HCT116 (cell line): ENCODE measurements around the gene PIGN. TPM values are rescaled to one million over a fixed set of nuclear protein-coding genes. Genes with fewer than 3 reads are reported as not detected.

Experiments used
- ATAC-seq: fragments of 200-7000 bp; cut with Tn5 transposase; 2 replicates; pipeline ENCODE4 v1.9.1; 2020; ENCODE audit warnings: mild to moderate bottlenecking, moderate library complexity
- BruUV-seq: library from RNA; stranded (reverse); fragments of 400-500 nt; replicated peaks from 2 replicates; lab custom pipeline; 2021; lab: Mats Ljungman, UMichigan
- CTCF ChIA-PET: fragments of 300-600 bp; sonication (Branson Sonifier 250); formaldehyde crosslinking; loops from one replicate; lab custom pipeline; 2021; ENCODE audit warnings: antibody characterized with exemption; lab: Charles Lee
- POLR2A ChIA-PET: fragments of 300-600, 350-600 bp; sonication (Branson Sonifier 250); formaldehyde crosslinking; loops from one replicate; lab custom pipeline; 2021; ENCODE audit warnings: antibody characterized with exemption; lab: Charles Lee
- RAD21 ChIA-PET, 2 experiments: fragments of 300-600 bp; sonication (Branson Sonifier 250); formaldehyde crosslinking; loops; one replicate each; lab custom pipeline; 2023; ENCODE audit warnings: low total read pairs in 2 of 2; ENCODE audit not compliant: uncharacterized antibody in 2 of 2, unreplicated experiment in 2 of 2, low non-redundant PET in 1 of 2; lab: Charles Lee
- DNase-seq: peaks from one replicate; pipeline ENCODE4 v3.0.0-alpha.2; 2010; ENCODE audit warnings: low read depth, low spot score
- H2AFZ ChIP-seq: fragments of 200-600 bp; shearing (Covaris generic), sonication (generic); 2 replicates; pipeline ENCODE4 v1.6.1; 2017; ENCODE audit warnings: low read depth, mixed run types, mixed read lengths, antibody characterized with exemption, low read length; ENCODE audit not compliant: poor library complexity, severe bottlenecking
- H3K27ac ChIP-seq: 2 replicates; pipeline ENCODE4 v1.5.1; 2012; ENCODE audit warnings: low read depth, low read length
- H3K27me3 ChIP-seq: fragments of 200-600 bp; sonication (generic); 2 replicates; pipeline ENCODE4 v1.6.1; 2016; ENCODE audit warnings: mixed run types, low read length, mixed read lengths; ENCODE audit not compliant: insufficient read depth
- H3K36me3 ChIP-seq, 2 experiments: fragments of 200-500 bp in 1 of 2; fragments of 200-600 bp in 1 of 2; sonication (Bioruptor generic) in 1 of 2; sonication (generic) in 1 of 2; 2 replicates each; pipeline versions ENCODE4 v1.5.1 to v1.6.1; 2014 to 2016; ENCODE audit warnings: low read length in 2 of 2, inconsistent platforms in 1 of 2, mixed read lengths in 1 of 2, mixed run types in 1 of 2; ENCODE audit not compliant: insufficient read depth in 2 of 2, control insufficient read depth in 1 of 2
- H3K4me1 ChIP-seq, 2 experiments: fragments of 200-600 bp in 1 of 2; sonication (generic) in 1 of 2; 2 replicates each; pipeline versions ENCODE4 v1.5.1 to v1.6.1; 2012 to 2017; ENCODE audit warnings: low read length in 2 of 2, inconsistent platforms in 1 of 2, mild to moderate bottlenecking in 1 of 2, mixed read lengths in 1 of 2, mixed run types in 1 of 2, moderate library complexity in 1 of 2; ENCODE audit not compliant: insufficient read depth in 2 of 2, control insufficient read depth in 1 of 2
- H3K4me2 ChIP-seq: fragments of 200-600 bp; sonication (generic); 2 replicates; pipeline ENCODE4 v1.6.1; 2017; ENCODE audit warnings: mixed run types, low read length, mixed read lengths
- H3K4me3 ChIP-seq, 2 experiments: fragments of 200-600 bp in 1 of 2; sonication (generic) in 1 of 2; replicated peaks in 1 of 2; 2 replicates each; pipeline ENCODE4 v1.5.1; 2011 to 2016; ENCODE audit warnings: low read length in 2 of 2, control low read depth in 1 of 2, low read depth in 1 of 2, mild to moderate bottlenecking in 1 of 2, mixed read lengths in 1 of 2, mixed run types in 1 of 2
- H3K79me2 ChIP-seq: fragments of 200-600 bp; sonication (generic); 2 replicates; pipeline ENCODE4 v1.6.1; 2017; ENCODE audit warnings: mild to moderate bottlenecking, mixed run types, low read length, moderate library complexity, mixed read lengths; ENCODE audit not compliant: insufficient read depth
- H3K9ac ChIP-seq: fragments of 200-600 bp; sonication (generic); 2 replicates; pipeline ENCODE4 v1.6.1; 2016; ENCODE audit warnings: low read length, mixed read lengths
- H3K9me2 ChIP-seq: fragments of 200-600 bp; sonication (generic), shearing (Covaris generic); 2 replicates; pipeline ENCODE4 v1.6.1; 2017; ENCODE audit warnings: mixed run types, mild to moderate bottlenecking, moderate library complexity; ENCODE audit not compliant: insufficient read depth
- H3K9me3 ChIP-seq, 2 experiments: fragments of 200-500 bp in 1 of 2; fragments of 200-600 bp in 1 of 2; sonication (Bioruptor generic) in 1 of 2; sonication (generic) in 1 of 2; 2 replicates each; pipeline ENCODE4 v1.6.1; 2014 to 2017; ENCODE audit warnings: low read length in 2 of 2, mixed read lengths in 2 of 2, inconsistent platforms in 1 of 2, low read depth in 1 of 2, mild to moderate bottlenecking in 1 of 2, mixed run types in 1 of 2, moderate library complexity in 1 of 2; ENCODE audit not compliant: control insufficient read depth in 1 of 2, insufficient read depth in 1 of 2
- H4K20me1 ChIP-seq: fragments of 200-600 bp; sonication (generic), shearing (Covaris generic); 2 replicates; pipeline ENCODE4 v1.6.1; 2017; ENCODE audit warnings: mixed run types, mild to moderate bottlenecking, moderate library complexity; ENCODE audit not compliant: insufficient read depth
- ATF3 ChIP-seq: IDR thresholded peaks from 2 replicates; pipeline ENCODE4 v1.6.1; 2012
- CBX3 ChIP-seq: IDR thresholded peaks from 2 replicates; pipeline ENCODE4 v1.6.1; 2012; ENCODE audit warnings: low read depth
- CEBPB ChIP-seq: IDR thresholded peaks from 2 replicates; pipeline ENCODE4 v1.6.1; 2012; ENCODE audit warnings: low read depth
- CTCF ChIP-seq, 3 experiments: fragments of 200-600 bp in 1 of 3; sonication (generic) in 1 of 3; IDR thresholded peaks in 2 of 3; conservative IDR thresholded peaks in 1 of 3; 2 replicates each; pipeline ENCODE4 v1.5.1; 2012 to 2017; ENCODE audit warnings: low read depth in 2 of 3, low read length in 2 of 3, antibody characterized with exemption in 1 of 3, borderline replicate concordance in 1 of 3, control low read depth in 1 of 3, mild to moderate bottlenecking in 1 of 3, mixed read lengths in 1 of 3, mixed run types in 1 of 3, moderate library complexity in 1 of 3; ENCODE audit not compliant: insufficient read depth in 1 of 3
- EGR1 ChIP-seq: IDR thresholded peaks from 2 replicates; pipeline ENCODE4 v1.6.1; 2012; ENCODE audit warnings: low read depth
- ELF1 ChIP-seq: IDR thresholded peaks from 2 replicates; pipeline ENCODE4 v1.6.1; 2012; ENCODE audit warnings: low read depth, borderline replicate concordance
- EZH2phosphoT487 ChIP-seq: fragments of 200-600 bp; IDR thresholded peaks from 2 replicates; pipeline ENCODE4 v1.6.1; 2018; ENCODE audit warnings: antibody characterized with exemption, borderline replicate concordance
- FOSL1 ChIP-seq: IDR thresholded peaks from 2 replicates; pipeline ENCODE4 v1.6.1; 2012; ENCODE audit warnings: low read depth
- MAX ChIP-seq: IDR thresholded peaks from 2 replicates; pipeline ENCODE4 v1.6.1; 2012
- POLR2A ChIP-seq: IDR thresholded peaks from 2 replicates; pipeline ENCODE4 v1.7.0; 2011; ENCODE audit warnings: borderline replicate concordance; ENCODE audit not compliant: insufficient read depth, insufficient read length; ENCODE audit errors: extremely low read depth
- POLR2AphosphoS5 ChIP-seq: IDR thresholded peaks from 2 replicates; pipeline ENCODE4 v1.6.1; 2011; ENCODE audit warnings: mild to moderate bottlenecking, low read depth, low read length, moderate library complexity
- RAD21 ChIP-seq: IDR thresholded peaks from 2 replicates; pipeline ENCODE4 v1.6.1; 2012; ENCODE audit warnings: low read depth, mild to moderate bottlenecking
- REST ChIP-seq: IDR thresholded peaks from 2 replicates; pipeline ENCODE4 v1.6.1; 2012; ENCODE audit warnings: low read depth
- SIN3A ChIP-seq: IDR thresholded peaks from 2 replicates; pipeline ENCODE4 v1.6.1; 2012; ENCODE audit warnings: low read depth
- SRF ChIP-seq: IDR thresholded peaks from 2 replicates; pipeline ENCODE4 v1.6.1; 2012; ENCODE audit warnings: low read depth
- YY1 ChIP-seq: IDR thresholded peaks from 2 replicates; pipeline ENCODE4 v1.6.1; 2011; ENCODE audit warnings: low read length, low read depth, moderate library complexity, mild to moderate bottlenecking; ENCODE audit not compliant: insufficient replicate concordance; ENCODE audit errors: extremely low read depth
- ZBTB33 ChIP-seq: IDR thresholded peaks from 2 replicates; pipeline ENCODE4 v1.6.1; 2011; ENCODE audit warnings: mild to moderate bottlenecking, low read length, moderate library complexity; ENCODE audit not compliant: insufficient replicate concordance; ENCODE audit errors: extremely low read depth
- ZFX ChIP-seq: fragments of 450-650 bp; IDR thresholded peaks from 2 replicates; pipeline ENCODE4 v1.6.1; 2017
- ZNF274 ChIP-seq: fragments of 200-500 bp; sonication (Bioruptor generic); IDR thresholded peaks from 2 replicates; pipeline ENCODE4 v1.6.1; 2014; ENCODE audit warnings: mild to moderate bottlenecking, low read depth, low read length, inconsistent platforms
- intact Hi-C: fragments of 100-400 bp; cut with micrococcal nuclease; formaldehyde crosslinking; loops from 2 replicates; pipeline ENCODE4 v1.10.0; 2022
- total RNA-seq: library from RNA; stranded (reverse); gene quantifications from one replicate; pipeline ENCODE4 v1.2.1, GENCODE V29; 2021; ENCODE audit not compliant: unreplicated experiment

PIGN gene
- total RNA-seq, 1 experiment from 2014 or later, result 12.2 TPM

- no peaks in the 10 kb centered on the region for H3K4me1 ChIP-seq
- ATAC-seq (no peak), DNase-seq (no peak)
- H3K9ac ChIP-seq, result no peak overlapping the region
- RAD21 ChIA-PET, result no interaction called here
- H3K4me3 ChIP-seq, result no peak overlapping the region
- H3K27me3 ChIP-seq, result no peaks in the 10 kb centered on the region
- no peaks in the 10 kb centered on the region for H3K36me3 ChIP-seq
- no TSS peak for BruUV-seq
- POLR2A ChIA-PET, result no interaction called here
- intact Hi-C loops, result no loop called here
- no peak overlapping the region for H3K27ac ChIP-seq
- CTCF ChIA-PET, result no interaction called here
- H4K20me1 ChIP-seq, result no peaks in the 10 kb centered on the region
- H3K9me3 ChIP-seq, result no peaks in the 10 kb centered on the region
- H2AFZ ChIP-seq, result no peak overlapping the region
- no peaks in the 10 kb centered on the region for H3K79me2 ChIP-seq
- TF ChIP-seq POLR2A (no peak), ELF1 (no peak), POLR2AphosphoS5 (no peak), ZFX (no peak), ZBTB33 (no peak), REST (no peak), RAD21 (no peak), ATF3 (no peak), SRF (no peak), MAX (no peak), YY1 (no peak), EZH2phosphoT487 (no peak), CBX3 (no peak), CEBPB (no peak), SIN3A (no peak), FOSL1 (no peak), EGR1 (no peak), ZNF274 (no peak), CTCF (IDR thresholded peaks at IDR 0.05 in 2 of 3, conservative IDR thresholded peaks at IDR 0.05 in 1 of 3; ENCODE audit: borderline replicate concordance in 1 of 3, insufficient read depth in 1 of 3, low read depth in 2 of 3, low read length in 2 of 3) (no peak)
- H3K4me2 ChIP-seq, result no peak overlapping the region
- H3K9me2 ChIP-seq, result no peaks in the 10 kb centered on the region
Measured at GRCh38 chr18:62088156-62088555, 98.7 kb downstream of the PIGN start.
